HG02763 (cell line): ENCODE measurements around the gene RNF5.
"Not testable (repeated sequence)": the region's sequence is repeated elsewhere in the genome, so short reads cannot be mapped to it uniquely, and the experiment has no call there.

Source experiments
- ATAC-seq: cut with Tn5 transposase; IDR thresholded peaks from one replicate; pipeline ENCODE4 v1.9.1; 2021; ENCODE audit warnings: mild to moderate bottlenecking, moderate library complexity; ENCODE audit not compliant: unreplicated experiment

Gene RNF5

GRCh38 chr6:32175322-32175710, 2.9 kb upstream of the RNF5 start:
- no peak for ATAC-seq

- ATAC-seq, result peak; percentile 37
These were observed 2.3 kb upstream of the RNF5 start, which contains the start of gene AGPAT1 for GRCh38 chr6:32175711-32176475. Gene AGPAT1 (minus strand): TSS chr6:32176084. CDS start chr6:32171496, 4,588 bp downstream.

GRCh38 chr6:32176476-32177182, 1.6 kb upstream of the RNF5 start:
- no peak for ATAC-seq

GRCh38 chr6:32177183-32177787, 920 bp upstream of the RNF5 start:
- ATAC-seq, result no peak

GRCh38 chr6:32178547-32179440, 589 bp downstream of the RNF5 start:
- no peak for ATAC-seq

GRCh38 chr6:32179766-32180405, 1.7 kb downstream of the RNF5 start:
- no peak for ATAC-seq

GRCh38 chr6:32181148-32181702, 3.0 kb downstream of the RNF5 start:
- no peak for ATAC-seq

- no peak for ATAC-seq
These were observed 3.8 kb downstream of the RNF5 start for GRCh38 chr6:32181915-32182529.

GRCh38 chr6:32182555-32182981, 4.4 kb downstream of the RNF5 start:
- no peak for ATAC-seq

- ATAC-seq, result no peak
These were observed 4.8 kb downstream of the RNF5 start for GRCh38 chr6:32183030-32183429.

GRCh38 chr6:32183483-32184083, 5.4 kb downstream of the RNF5 start:
- ATAC-seq, result no peak

GRCh38 chr6:32184084-32184640, 6.0 kb downstream of the RNF5 start, which contains the start of gene AGER:
Gene AGER (minus strand): TSS chr6:32184253. CDS start chr6:32184222, 31 bp downstream.
- no peak for ATAC-seq

- not testable (repeated sequence) for ATAC-seq
These were observed 7.5 kb downstream of the RNF5 start for GRCh38 chr6:32185681-32186131.

GRCh38 chr6:32186151-32186840, 8.1 kb downstream of the RNF5 start:
- ATAC-seq, result not testable (repeated sequence)

GRCh38 chr6:32187009-32187709, 9.0 kb downstream of the RNF5 start:
- no peak for ATAC-seq

GRCh38 chr6:32187725-32188380, 9.6 kb downstream of the RNF5 start:
- not testable (repeated sequence) for ATAC-seq
